ENCODE results near the gene IGDCC3. TPM values are rescaled to one million over a fixed set of nuclear protein-coding genes. Genes with fewer than 3 reads are reported as not detected.

Gene IGDCC3
- total RNA-seq, 3 donors from 2014 or later (not counting 1 experiment from before 2014, with no cell fraction given), result not detected

- Mint-ChIP-seq H3K9me3 (no peaks in the 10 kb centered on the region), H3K27ac (no peak overlapping the region), H3K4me3 (no peak overlapping the region), H3K27me3 (ENCODE audit: low read depth in 2 of 2) (peaks cover 3 to 12% of the 10 kb centered on the region in 2 donors), H3K36me3 (no peaks in the 10 kb centered on the region), H3K4me1 (no peaks in the 10 kb centered on the region)
- WGBS (ENCODE audit: insufficient coverage), result 40% methylated on average over 1 of the region's 1 CpG
- ATAC-seq (no peak), DNase-seq (no peak)
- H3K27ac ChIP-seq (ENCODE audit: low read length), result no peak overlapping the region
- H3K27me3 ChIP-seq (ENCODE audit: control insufficient read depth, insufficient read depth, low read length), result no peaks in the 10 kb centered on the region
- no peaks in the 10 kb centered on the region for H3K9me3 ChIP-seq (ENCODE audit: control insufficient read depth, insufficient read depth, low read length)
- H3K4me1 ChIP-seq (ENCODE audit: control insufficient read depth, insufficient read depth, low read length), result no peaks in the 10 kb centered on the region
- no peak for TF ChIP-seq CTCF (IDR thresholded peaks at IDR 0.05)
- intact Hi-C loops (cut with micrococcal nuclease), result no loop called here
- H3K36me3 ChIP-seq (ENCODE audit: control insufficient read depth, insufficient read depth, low read length), result no peaks in the 10 kb centered on the region
- H3K4me3 ChIP-seq (ENCODE audit: low read length), result no peak overlapping the region
Measured at GRCh38 chr15:65412556-65412955, 34.8 kb upstream of the IGDCC3 start.

- Mint-ChIP-seq H3K4me3 (no peak overlapping the region), H3K27me3 (ENCODE audit: low read depth in 2 of 2) (peaks cover 3 to 7% of the 10 kb centered on the region in 2 donors), H3K9me3 (no peaks in the 10 kb centered on the region), H3K4me1 (no peaks in the 10 kb centered on the region), H3K27ac (no peak overlapping the region), H3K36me3 (no peaks in the 10 kb centered on the region)
- H3K36me3 ChIP-seq (ENCODE audit: control insufficient read depth, insufficient read depth, low read length), result no peaks in the 10 kb centered on the region
- WGBS (ENCODE audit: insufficient coverage), result 82% methylated on average over 5 of the region's 5 CpGs
- H3K27me3 ChIP-seq (ENCODE audit: control insufficient read depth, insufficient read depth, low read length), result no peaks in the 10 kb centered on the region
- no peak for TF ChIP-seq CTCF (IDR thresholded peaks at IDR 0.05)
- DNase-seq, result no peak
- no peak for ATAC-seq
- H3K4me3 ChIP-seq (ENCODE audit: low read length), result no peak overlapping the region
- no peaks in the 10 kb centered on the region for H3K9me3 ChIP-seq (ENCODE audit: control insufficient read depth, insufficient read depth, low read length)
- H3K27ac ChIP-seq (ENCODE audit: low read length), result no peak overlapping the region
- H3K4me1 ChIP-seq (ENCODE audit: control insufficient read depth, insufficient read depth, low read length), result no peaks in the 10 kb centered on the region
- intact Hi-C loops (cut with micrococcal nuclease), result no loop called here
Measured at GRCh38 chr15:65411465-65412071, 33.8 kb upstream of the IGDCC3 start.

GRCh38 chr15:65410972-65411371 lies 33.2 kb upstream of the IGDCC3 start:
- ATAC-seq (no peak), DNase-seq (no peak)
- Histone ChIP-seq H3K4me3 (ENCODE audit: low read length) (no peak overlapping the region), H3K9me3 (ENCODE audit: control insufficient read depth, insufficient read depth, low read length) (no peaks in the 10 kb centered on the region), H3K36me3 (ENCODE audit: control insufficient read depth, insufficient read depth, low read length) (no peaks in the 10 kb centered on the region), H3K27me3 (ENCODE audit: control insufficient read depth, insufficient read depth, low read length) (no peaks in the 10 kb centered on the region), H3K4me1 (ENCODE audit: control insufficient read depth, insufficient read depth, low read length) (no peaks in the 10 kb centered on the region), H3K27ac (ENCODE audit: low read length) (no peak overlapping the region)
- intact Hi-C loops (cut with micrococcal nuclease), result no loop called here
- H3K27ac Mint-ChIP-seq, result no peak overlapping the region
- no peaks in the 10 kb centered on the region for H3K4me1 Mint-ChIP-seq
- no peaks in the 10 kb centered on the region for H3K9me3 Mint-ChIP-seq
- H3K36me3 Mint-ChIP-seq, result no peaks in the 10 kb centered on the region
- TF ChIP-seq CTCF (IDR thresholded peaks at IDR 0.05), result no peak
- H3K27me3 Mint-ChIP-seq (ENCODE audit: low read depth in 2 of 2), result peaks cover 3 to 7% of the 10 kb centered on the region in 2 donors
- H3K4me3 Mint-ChIP-seq, result no peak overlapping the region
- WGBS (ENCODE audit: insufficient coverage), result 86% methylated on average over 10 of the region's 10 CpGs

- H3K36me3 Mint-ChIP-seq, result no peaks in the 10 kb centered on the region
- H3K27me3 Mint-ChIP-seq (ENCODE audit: low read depth in 2 of 2), result peaks cover 3 to 7% of the 10 kb centered on the region in 2 donors
- H3K27ac Mint-ChIP-seq, result no peak overlapping the region
- Histone ChIP-seq H3K4me1 (ENCODE audit: control insufficient read depth, insufficient read depth, low read length) (no peaks in the 10 kb centered on the region), H3K27me3 (ENCODE audit: control insufficient read depth, insufficient read depth, low read length) (no peaks in the 10 kb centered on the region), H3K27ac (ENCODE audit: low read length) (no peak overlapping the region), H3K36me3 (ENCODE audit: control insufficient read depth, insufficient read depth, low read length) (no peaks in the 10 kb centered on the region), H3K4me3 (ENCODE audit: low read length) (no peak overlapping the region), H3K9me3 (ENCODE audit: control insufficient read depth, insufficient read depth, low read length) (no peaks in the 10 kb centered on the region)
- TF ChIP-seq CTCF (IDR thresholded peaks at IDR 0.05), result no peak
- intact Hi-C loops (cut with micrococcal nuclease), result no loop called here
- no peaks in the 10 kb centered on the region for H3K9me3 Mint-ChIP-seq
- no peak for DNase-seq
- WGBS (ENCODE audit: insufficient coverage), result 90% methylated on average over 11 of the region's 11 CpGs
- no peak for ATAC-seq
- no peaks in the 10 kb centered on the region for H3K4me1 Mint-ChIP-seq
- H3K4me3 Mint-ChIP-seq, result no peak overlapping the region
Measured at GRCh38 chr15:65410036-65410435, 32.2 kb upstream of the IGDCC3 start.

All from natural killer cell (primary cell).